ENCODE measurements around the gene PLEKHA6. TPM values are rescaled to one million over a fixed set of nuclear protein-coding genes. Genes with fewer than 3 reads are reported as not detected.
A peak's percentile ranks its signal among the peaks of the same experiment; 100 is the strongest.

The PLEKHA6 gene
- total and polyA plus RNA-seq, 2 of the 4 experiments (the other 2 are of a cell fraction): 8.2 to 19.9 TPM

- no peak for DNase-seq
- TF ChIP-seq FOS (IDR thresholded peaks at IDR 0.05; ENCODE audit: low read depth, low read length) (no peak), MAZ (IDR thresholded peaks at IDR 0.05; ENCODE audit: borderline replicate concordance, low read depth, low read length) (no peak), RFX5 (IDR thresholded peaks at IDR 0.05; ENCODE audit: low read depth, low read length) (no peak), MAFK (IDR thresholded peaks at IDR 0.05; ENCODE audit: low read depth, low read length) (no peak), USF2 (IDR thresholded peaks at IDR 0.05; ENCODE audit: low read depth, low read length) (no peak), NFE2L2 (IDR thresholded peaks at IDR 0.05; ENCODE audit: low read depth, low read length) (no peak)
- dilution Hi-C loops (cut with HindIII; ENCODE audit: low sequenced_read_pairs, unreplicated experiment): no loop called here
- Histone ChIP-seq H3K4me3 (ENCODE audit: insufficient read depth, low read depth, low read length) (no peak overlapping the region), H4K91ac (ENCODE audit: insufficient read depth, low read depth, low read length) (no peak overlapping the region), H2AK5ac (ENCODE audit: low read depth, low read length) (peak overlapping the region; percentile 45; the same call in 1 of the 2 replicates), H3K14ac (replicated peaks; ENCODE audit: low read depth, low read length) (no peak overlapping the region), H2BK5ac (ENCODE audit: low read depth, low read length, poor library complexity, severe bottlenecking) (no peak overlapping the region), H3K18ac (ENCODE audit: low read depth, low read length) (no peak overlapping the region), H4K20me1 (ENCODE audit: insufficient read depth, low read length) (no peaks in the 10 kb centered on the region), H3K4me2 (ENCODE audit: low read depth, low read length) (no peak overlapping the region), H3K9me1 (ENCODE audit: insufficient read depth, low read length) (peaks cover 7% of the 10 kb centered on the region), H3K9ac (ENCODE audit: low read depth, low read length) (no peak overlapping the region), H2AK9ac (replicated peaks; ENCODE audit: low read depth, low read length, poor library complexity) (peak overlapping the region; percentile 65), H4K8ac (ENCODE audit: low read depth in 2 of 2, low read length in 2 of 2) (no peak overlapping the region), H3K36me3 (ENCODE audit: control insufficient read depth, insufficient read depth, low read length) (no peaks in the 10 kb centered on the region), H3K9me3 (ENCODE audit: control insufficient read depth, insufficient read depth, low read length) (no peaks in the 10 kb centered on the region), H2BK20ac (ENCODE audit: low read depth, low read length) (no peak overlapping the region), H3K4me1 (ENCODE audit: control insufficient read depth, insufficient read depth, low read length) (peaks cover 15% of the 10 kb centered on the region), H3K23ac (ENCODE audit: low read depth, low read length) (no peak overlapping the region), H3K4ac (ENCODE audit: low read depth, low read length) (no peak overlapping the region), H3K27me3 (ENCODE audit: control insufficient read depth, insufficient read depth, low read length) (no peaks in the 10 kb centered on the region), H2BK120ac (ENCODE audit: low read depth, low read length) (no peak overlapping the region), H2BK15ac (ENCODE audit: low read depth, low read length) (no peak overlapping the region), H3K27ac (ENCODE audit: insufficient read depth, low read length) (no peak overlapping the region), H3K79me1 (ENCODE audit: low read depth in 1 of 2, low read length in 2 of 2) (0 out of 4 replicates have a peak, but pooled peaks cover 0 to 4% of the 10 kb centered on the region in 2 experiments), H4K5ac (ENCODE audit: low read depth, low read length) (no peak overlapping the region), H2AFZ (replicated peaks; ENCODE audit: low read length, poor library complexity) (no peak overlapping the region), H3K56ac (ENCODE audit: extremely low read depth, insufficient read depth, low read length) (no peak overlapping the region)
- ATAC-seq (ENCODE audit: low read depth): no peak
- no TSS peak for BruUV-seq (replicated peaks)
- ChIA-PET CTCF (interaction anchor here (1.1 to 2.1 kb wide), 2 partner anchors 95 to 140 kb away, joined by 3 to 4 read pairs; partner anchors contain the start of gene GOLT1A), POLR2A (ENCODE audit: unreplicated experiment) (no interaction called here)
- no CpG with 5 or more reads among the region's 5 CpGs for WGBS, 2 experiments (ENCODE audit: extremely low coverage in 2 of 2, insufficient read length in 1 of 2)
- intact Hi-C loops (cut with micrococcal nuclease): loop anchor here (10.0 kb wide), 1 partner anchor 59 kb away; no protein-coding TSS in a partner anchor
- in situ Hi-C loops (cut with MboI; ENCODE audit: low sequenced_read_pairs): no loop called here
Observed at GRCh38 chr1:204353213-204353910, 6.4 kb downstream of the PLEKHA6 start.

Measured in IMR-90 (cell line).